ENCODE measurements around the gene VEGFD. TPM values are rescaled to one million over a fixed set of nuclear protein-coding genes. Genes with fewer than 3 reads are reported as not detected.

The VEGFD gene, protein sequence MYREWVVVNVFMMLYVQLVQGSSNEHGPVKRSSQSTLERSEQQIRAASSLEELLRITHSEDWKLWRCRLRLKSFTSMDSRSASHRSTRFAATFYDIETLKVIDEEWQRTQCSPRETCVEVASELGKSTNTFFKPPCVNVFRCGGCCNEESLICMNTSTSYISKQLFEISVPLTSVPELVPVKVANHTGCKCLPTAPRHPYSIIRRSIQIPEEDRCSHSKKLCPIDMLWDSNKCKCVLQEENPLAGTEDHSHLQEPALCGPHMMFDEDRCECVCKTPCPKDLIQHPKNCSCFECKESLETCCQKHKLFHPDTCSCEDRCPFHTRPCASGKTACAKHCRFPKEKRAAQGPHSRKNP
- not detected for total RNA-seq

- no peak within 1 kb of the TSS for H3K4me3 Mint-ChIP-seq
- no peak within 1 kb of the TSS for H3K27ac Mint-ChIP-seq
- H3K36me3 Mint-ChIP-seq (ENCODE audit: low read depth): no peaks in the 10 kb centered on the region
- no peak for ATAC-seq (replicated peaks)
- no peaks in the 10 kb centered on the region for H3K27me3 Mint-ChIP-seq
- no peaks in the 10 kb centered on the region for H3K4me1 Mint-ChIP-seq
- no peaks in the 10 kb centered on the region for H3K9me3 Mint-ChIP-seq
Observed at GRCh38 chrX:15384304-15384703, at the start of gene VEGFD. TSS of gene VEGFD (minus strand) at chrX:15384413. CDS start at chrX:15383946, 467 bp downstream.

DNA sequence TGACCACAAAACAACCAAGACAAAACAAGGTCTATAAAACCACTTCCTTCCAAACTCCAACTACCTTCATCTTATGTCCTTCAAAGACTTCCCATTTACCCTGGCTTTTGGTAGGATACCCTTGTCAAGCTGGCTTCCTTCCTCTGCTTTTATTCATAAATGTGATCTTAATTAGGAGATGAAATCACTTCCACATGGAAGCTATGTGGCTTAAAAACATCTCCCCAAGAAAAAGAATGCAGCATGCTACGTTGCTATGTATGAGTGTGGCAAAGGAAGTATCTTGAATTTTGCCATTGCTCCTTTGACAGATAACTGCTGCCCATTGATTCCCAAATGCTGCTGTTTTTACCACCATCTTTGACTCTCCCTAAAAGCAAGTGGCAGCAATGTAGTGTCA, 46.4 kb upstream of the VEGFD start:
- Mint-ChIP-seq H3K4me1 (no peaks in the 10 kb centered on the region), H3K4me3 (no peak overlapping the region), H3K27me3 (peaks cover 19% of the 10 kb centered on the region), H3K27ac (no peak overlapping the region), H3K9me3 (no peaks in the 10 kb centered on the region), H3K36me3 (ENCODE audit: low read depth) (no peaks in the 10 kb centered on the region)
- no peak for ATAC-seq (replicated peaks)

DNA sequence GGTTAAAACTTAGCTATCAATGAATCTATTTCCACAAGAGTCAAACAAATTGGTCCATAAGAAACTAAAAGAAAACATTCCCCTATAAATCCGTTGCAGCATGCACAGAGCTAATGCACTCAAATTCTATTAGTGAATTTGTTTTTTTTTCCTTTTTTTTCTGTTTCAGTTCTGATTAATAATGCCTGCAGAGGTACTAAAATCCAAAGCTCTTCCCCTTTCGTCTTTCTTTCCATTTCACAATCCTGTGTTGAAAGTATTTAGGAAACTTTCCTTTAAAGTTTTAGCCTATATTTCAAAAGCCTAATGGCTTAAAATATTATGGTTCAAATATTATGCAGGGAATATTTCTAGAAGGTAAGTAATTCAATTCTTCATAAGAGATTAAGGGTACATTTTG, 45.9 kb upstream of the VEGFD start:
- ATAC-seq (replicated peaks): no peak
- H3K27ac Mint-ChIP-seq: no peak overlapping the region
- H3K4me1 Mint-ChIP-seq: no peaks in the 10 kb centered on the region
- H3K27me3 Mint-ChIP-seq: peaks cover 19% of the 10 kb centered on the region
- no peaks in the 10 kb centered on the region for H3K9me3 Mint-ChIP-seq
- H3K4me3 Mint-ChIP-seq: no peak overlapping the region
- no peaks in the 10 kb centered on the region for H3K36me3 Mint-ChIP-seq (ENCODE audit: low read depth)

DNA sequence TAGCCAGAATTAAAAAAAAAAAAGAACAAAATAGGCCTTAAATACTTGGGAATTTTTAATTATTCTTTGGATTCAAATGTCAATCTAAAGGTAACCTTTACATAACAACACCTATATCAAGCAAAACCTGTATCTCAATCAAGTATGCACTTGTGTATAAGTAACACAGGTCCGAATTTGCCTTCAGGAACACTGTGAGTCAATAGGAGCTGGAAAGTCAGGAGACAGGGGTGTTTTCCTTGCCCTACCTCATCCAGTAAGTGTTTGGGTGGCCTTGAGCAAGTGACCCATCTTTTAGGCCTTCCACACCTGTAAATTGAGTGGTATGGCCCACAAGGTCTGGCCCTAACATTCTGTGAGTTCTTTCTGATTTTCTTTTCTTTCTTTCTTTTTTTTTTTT, 40.8 kb upstream of the VEGFD start:
- Mint-ChIP-seq H3K27ac (no peak overlapping the region), H3K36me3 (ENCODE audit: low read depth) (no peaks in the 10 kb centered on the region), H3K4me3 (no peak overlapping the region), H3K27me3 (no peaks in the 10 kb centered on the region), H3K4me1 (no peaks in the 10 kb centered on the region), H3K9me3 (no peaks in the 10 kb centered on the region)
- no peak for ATAC-seq (replicated peaks)

GRCh38 chrX:15418707-15419181, 34.5 kb upstream of the VEGFD start:
- Mint-ChIP-seq H3K27me3 (no peaks in the 10 kb centered on the region), H3K36me3 (ENCODE audit: low read depth) (no peaks in the 10 kb centered on the region), H3K27ac (no peak overlapping the region), H3K9me3 (no peaks in the 10 kb centered on the region), H3K4me1 (no peaks in the 10 kb centered on the region), H3K4me3 (no peak overlapping the region)
- ATAC-seq (replicated peaks): no peak

DNA sequence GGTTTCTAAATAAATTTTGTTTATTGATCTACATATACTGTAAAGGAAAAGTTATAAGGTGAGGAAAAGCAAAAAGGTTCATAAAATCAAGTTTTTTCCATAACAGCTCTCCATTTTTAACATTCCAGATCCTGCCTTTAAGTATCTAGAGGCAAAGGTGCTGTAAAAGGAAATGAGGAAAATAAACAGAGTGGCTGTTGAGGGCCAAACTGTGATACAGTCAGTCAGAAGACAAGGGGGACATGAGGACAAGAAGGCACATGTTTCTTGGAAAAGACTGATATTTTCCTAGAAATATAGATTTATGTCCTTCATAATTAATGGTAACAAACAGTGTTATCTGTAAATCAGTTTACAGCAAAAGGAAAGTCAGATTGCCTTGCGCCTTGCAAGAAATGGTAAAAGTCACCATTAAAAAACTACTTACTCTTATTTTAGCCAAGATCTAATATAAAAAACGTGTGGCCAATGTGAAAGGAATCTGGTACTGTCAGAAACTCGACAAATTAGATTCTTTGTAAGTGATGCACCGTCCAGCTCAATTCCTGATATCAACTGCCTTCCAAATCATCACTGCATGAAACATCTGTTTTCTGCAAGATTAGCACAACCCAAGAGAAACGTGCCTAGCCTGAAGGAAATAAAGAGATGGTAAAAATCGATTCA, 34.0 kb upstream of the VEGFD start:
- H3K9me3 Mint-ChIP-seq: no peaks in the 10 kb centered on the region
- H3K4me3 Mint-ChIP-seq: no peak overlapping the region
- no peaks in the 10 kb centered on the region for H3K4me1 Mint-ChIP-seq
- H3K27me3 Mint-ChIP-seq: no peaks in the 10 kb centered on the region
- H3K27ac Mint-ChIP-seq: no peak overlapping the region
- no peak for ATAC-seq (replicated peaks)
- H3K36me3 Mint-ChIP-seq (ENCODE audit: low read depth): no peaks in the 10 kb centered on the region

- Mint-ChIP-seq H3K27me3 (peaks cover 3% of the 10 kb centered on the region), H3K4me1 (no peaks in the 10 kb centered on the region), H3K4me3 (no peak overlapping the region), H3K27ac (no peak overlapping the region), H3K36me3 (ENCODE audit: low read depth) (no peaks in the 10 kb centered on the region), H3K9me3 (no peaks in the 10 kb centered on the region)
- peak; percentile 69 for ATAC-seq (replicated peaks)
Observed at GRCh38 chrX:15416133-15416993, 32.1 kb upstream of the VEGFD start.

DNA sequence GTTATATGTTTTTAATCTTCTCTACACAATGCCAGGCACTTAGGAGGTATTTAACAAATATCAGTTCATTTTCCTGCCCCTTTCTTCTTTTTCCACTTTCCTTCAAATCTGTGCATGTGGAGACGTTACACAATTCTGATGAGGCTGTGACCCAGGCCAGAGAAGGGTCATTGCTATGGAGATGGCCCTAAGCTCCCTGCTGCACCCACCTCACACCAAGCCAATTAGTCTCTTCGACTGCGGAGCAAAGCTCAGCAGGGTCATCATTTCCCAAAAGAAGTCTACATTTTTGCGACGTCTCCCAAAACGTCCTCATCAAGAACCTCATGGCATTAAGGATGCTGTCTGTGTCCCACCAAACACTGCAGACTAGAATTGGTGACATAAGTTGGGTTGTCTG, 28.9 kb upstream of the VEGFD start:
- ATAC-seq (replicated peaks): no peak
- H3K36me3 Mint-ChIP-seq (ENCODE audit: low read depth): no peaks in the 10 kb centered on the region
- no peak overlapping the region for H3K27ac Mint-ChIP-seq
- no peak overlapping the region for H3K4me3 Mint-ChIP-seq
- H3K9me3 Mint-ChIP-seq: no peaks in the 10 kb centered on the region
- H3K27me3 Mint-ChIP-seq: peaks cover 3% of the 10 kb centered on the region
- H3K4me1 Mint-ChIP-seq: no peaks in the 10 kb centered on the region

GRCh38 chrX:15410947-15411346, 26.7 kb upstream of the VEGFD start:
- H3K36me3 Mint-ChIP-seq (ENCODE audit: low read depth): no peaks in the 10 kb centered on the region
- H3K27me3 Mint-ChIP-seq: peaks cover 3% of the 10 kb centered on the region
- ATAC-seq (replicated peaks): no peak
- no peaks in the 10 kb centered on the region for H3K9me3 Mint-ChIP-seq
- no peak overlapping the region for H3K27ac Mint-ChIP-seq
- no peaks in the 10 kb centered on the region for H3K4me1 Mint-ChIP-seq
- H3K4me3 Mint-ChIP-seq: no peak overlapping the region

GRCh38 chrX:15410430-15410829, 26.2 kb upstream of the VEGFD start:
- H3K27ac Mint-ChIP-seq: no peak overlapping the region
- no peaks in the 10 kb centered on the region for H3K4me1 Mint-ChIP-seq
- no peak for ATAC-seq (replicated peaks)
- H3K9me3 Mint-ChIP-seq: no peaks in the 10 kb centered on the region
- no peaks in the 10 kb centered on the region for H3K36me3 Mint-ChIP-seq (ENCODE audit: low read depth)
- H3K27me3 Mint-ChIP-seq: peaks cover 3% of the 10 kb centered on the region
- H3K4me3 Mint-ChIP-seq: no peak overlapping the region

DNA sequence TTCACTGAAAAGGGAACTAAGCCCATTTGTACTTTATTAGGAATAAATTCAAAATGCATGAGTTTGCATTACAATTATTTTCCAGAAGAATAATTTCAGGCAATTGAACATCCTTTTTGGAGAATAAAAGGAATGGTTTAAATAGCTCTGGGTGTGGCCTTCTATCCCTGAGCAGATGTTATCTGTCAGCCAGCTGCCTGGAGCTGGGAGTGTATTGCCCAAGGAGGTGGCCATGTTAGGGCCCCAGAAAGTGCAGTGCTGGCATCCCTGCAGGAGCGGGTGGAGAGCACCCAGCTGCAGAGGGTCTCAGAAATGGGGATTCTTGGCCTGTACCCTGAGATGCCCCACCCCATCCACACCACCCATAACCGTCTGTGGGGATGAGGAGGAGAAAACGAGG, 21.6 kb upstream of the VEGFD start:
- no peaks in the 10 kb centered on the region for H3K27me3 Mint-ChIP-seq
- H3K27ac Mint-ChIP-seq: no peak overlapping the region
- no peaks in the 10 kb centered on the region for H3K36me3 Mint-ChIP-seq (ENCODE audit: low read depth)
- H3K4me1 Mint-ChIP-seq: no peaks in the 10 kb centered on the region
- ATAC-seq (replicated peaks): no peak
- H3K4me3 Mint-ChIP-seq: no peak overlapping the region
- no peaks in the 10 kb centered on the region for H3K9me3 Mint-ChIP-seq

DNA sequence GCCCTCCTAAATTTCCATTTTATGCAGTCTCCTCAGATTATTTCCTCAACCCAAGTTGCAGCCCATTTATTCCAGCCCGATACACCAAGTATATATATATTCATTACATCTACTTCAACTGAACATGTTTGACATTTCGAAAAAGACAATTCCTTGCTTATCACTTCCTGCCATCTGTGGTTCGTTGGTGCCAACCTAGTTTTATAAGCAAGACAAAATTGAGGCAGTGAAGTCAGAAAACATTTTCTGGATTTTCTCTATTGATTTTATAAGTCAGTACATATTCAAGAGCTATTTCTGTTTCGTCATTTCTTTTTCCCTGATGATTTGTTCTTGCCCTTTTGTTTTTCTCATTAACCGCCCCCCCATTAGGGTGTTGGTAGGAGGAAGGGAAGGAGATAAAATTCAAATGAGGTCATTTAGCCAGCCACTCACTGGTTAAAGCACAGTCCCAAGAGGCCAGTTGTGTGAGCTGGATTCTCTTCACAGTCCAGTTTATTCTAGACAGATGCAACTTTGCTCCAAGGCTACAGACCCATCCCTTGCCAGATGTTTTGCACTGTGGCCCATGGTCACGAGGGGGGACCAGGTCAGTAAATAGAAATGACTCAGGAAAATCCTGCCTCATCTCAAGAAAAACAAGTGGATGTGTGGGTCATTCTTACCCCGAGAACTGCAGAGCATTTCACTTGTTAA, 20.3 kb upstream of the VEGFD start:
- no peaks in the 10 kb centered on the region for H3K27me3 Mint-ChIP-seq
- H3K4me3 Mint-ChIP-seq: no peak overlapping the region

DNA sequence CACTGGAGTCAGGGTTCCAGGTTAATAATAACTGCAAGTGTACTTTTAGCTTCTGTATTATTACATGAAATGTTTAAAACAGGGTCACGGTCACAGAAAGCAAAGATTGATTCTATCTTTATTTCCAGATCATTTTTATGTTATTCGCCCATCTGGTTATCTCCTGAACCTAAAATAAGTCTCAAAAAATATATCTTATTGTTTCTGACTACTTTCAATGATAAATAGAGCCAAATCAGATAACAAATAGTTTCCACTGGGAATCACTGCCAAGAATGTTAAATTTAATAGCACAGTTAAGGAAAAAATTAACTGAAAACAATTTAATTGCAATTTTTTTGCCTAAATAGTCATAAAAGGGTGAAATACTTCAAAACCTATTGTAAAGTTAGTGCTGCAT, 17.2 kb upstream of the VEGFD start:
- no peaks in the 10 kb centered on the region for H3K9me3 Mint-ChIP-seq
- ATAC-seq (replicated peaks): no peak
- no peaks in the 10 kb centered on the region for H3K4me1 Mint-ChIP-seq
- peaks cover 3% of the 10 kb centered on the region for H3K27me3 Mint-ChIP-seq
- H3K4me3 Mint-ChIP-seq: no peak overlapping the region
- H3K36me3 Mint-ChIP-seq (ENCODE audit: low read depth): no peaks in the 10 kb centered on the region
- no peak overlapping the region for H3K27ac Mint-ChIP-seq

More for the DNA sequence above, 20.3 kb upstream of the VEGFD start:
- Mint-ChIP-seq H3K27ac (no peak overlapping the region), H3K36me3 (ENCODE audit: low read depth) (no peaks in the 10 kb centered on the region), H3K4me1 (no peaks in the 10 kb centered on the region), H3K9me3 (no peaks in the 10 kb centered on the region)
- ATAC-seq (replicated peaks): no peak

DNA sequence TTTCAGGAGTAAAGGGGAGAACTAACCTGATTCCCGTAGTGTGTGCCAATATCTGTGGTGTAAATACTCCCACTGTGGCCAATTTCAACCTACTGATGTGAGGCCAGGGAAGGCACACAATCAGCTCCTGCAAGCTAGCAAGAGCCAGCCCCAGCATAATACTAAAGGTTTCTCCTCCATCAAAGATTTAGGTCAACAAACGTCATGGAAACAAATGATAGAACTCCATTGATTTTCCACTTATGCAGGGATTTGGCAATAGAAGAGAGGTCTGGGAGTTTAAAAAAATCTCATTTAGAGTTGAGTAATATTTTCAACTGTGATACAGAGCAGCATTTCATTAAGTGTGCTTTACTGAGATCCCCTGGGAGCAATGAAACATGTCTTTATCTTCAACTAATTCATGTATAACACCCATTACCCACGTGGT, 15.8 kb upstream of the VEGFD start:
- H3K27me3 Mint-ChIP-seq: peaks cover 3% of the 10 kb centered on the region
- no peak for ATAC-seq (replicated peaks)
- H3K4me3 Mint-ChIP-seq: no peak overlapping the region
- no peaks in the 10 kb centered on the region for H3K9me3 Mint-ChIP-seq
- no peak overlapping the region for H3K27ac Mint-ChIP-seq
- H3K4me1 Mint-ChIP-seq: no peaks in the 10 kb centered on the region
- no peaks in the 10 kb centered on the region for H3K36me3 Mint-ChIP-seq (ENCODE audit: low read depth)
